SK-N-SH (cell line): ENCODE measurements around the gene SMARCA1. TPM values are rescaled to one million over a fixed set of nuclear protein-coding genes. Genes with fewer than 3 reads are reported as not detected.

Source experiments
- CTCF ChIA-PET: fragments of 300-600, 350-600 bp; formaldehyde crosslinking; extraction: SDS; loops from one replicate; lab custom pipeline; 2021; lab: Yijun Ruan, JAX
- POLR2A ChIA-PET: fragments of 350-600 bp; sonication (Branson Sonifier 250); formaldehyde crosslinking; extraction: SDS; loops from one replicate; lab custom pipeline; 2020; ENCODE audit warnings: antibody characterized with exemption, inconsistent platforms; lab: Yijun Ruan, JAX
- DNase-seq: peaks from one replicate; pipeline ENCODE4 v3.0.0; 2012
- H2AFZ ChIP-seq: fragments of 200-600 bp; sonication (generic); 2 replicates; pipeline ENCODE4 v1.8.1; 2016; ENCODE audit warnings: antibody characterized with exemption, mild to moderate bottlenecking, low read depth
- H3F3A ChIP-seq: fragments of 200-600 bp; sonication (generic); replicated peaks from 2 replicates; pipeline ENCODE3; 2016; ENCODE audit warnings: antibody characterized with exemption, mild to moderate bottlenecking; ENCODE audit not compliant: insufficient read depth
- H3K27ac ChIP-seq, 2 experiments: fragments of 200-500 bp in 1 of 2; fragments of 200-600 bp in 1 of 2; sonication (Bioruptor generic) in 1 of 2; sonication (generic), shearing (Covaris generic) in 1 of 2; 2 replicates each; pipeline versions ENCODE4 v1.5.1 to v1.6.1; 2014 to 2016; ENCODE audit warnings: low read depth in 2 of 2, inconsistent platforms in 1 of 2, low read length in 1 of 2, mild to moderate bottlenecking in 1 of 2, mixed read lengths in 1 of 2
- H3K27me3 ChIP-seq: fragments of 200-600 bp; sonication (generic), shearing (Covaris generic); 2 replicates; pipeline ENCODE4 v1.6.1; 2016; ENCODE audit warnings: mixed run types; ENCODE audit not compliant: insufficient read depth
- H3K36me3 ChIP-seq, 2 experiments: fragments of 200-500 bp in 1 of 2; fragments of 200-600 bp in 1 of 2; sonication (Bioruptor generic) in 1 of 2; sonication (generic) in 1 of 2; replicated peaks in 1 of 2; 2 replicates each; pipeline versions ENCODE3 to v1.5.1; 2014 to 2016; ENCODE audit warnings: low read length in 1 of 2, mild to moderate bottlenecking in 1 of 2; ENCODE audit not compliant: insufficient read depth in 2 of 2, control insufficient read depth in 1 of 2
- H3K4me1 ChIP-seq, 2 experiments: fragments of 200-500 bp in 1 of 2; fragments of 200-600 bp in 1 of 2; sonication (Bioruptor generic) in 1 of 2; sonication (generic), shearing (Covaris generic) in 1 of 2; 2 replicates each; pipeline versions ENCODE4 v1.5.1 to v1.6.1; 2014 to 2016; ENCODE audit warnings: low read depth in 1 of 2, low read length in 1 of 2, mixed run types in 1 of 2; ENCODE audit not compliant: insufficient read depth in 2 of 2, control insufficient read depth in 1 of 2
- H3K4me2 ChIP-seq: fragments of 200-600 bp; sonication (generic), shearing (Covaris generic); 2 replicates; pipeline ENCODE4 v1.6.1; 2017; ENCODE audit warnings: mixed run types
- H3K4me3 ChIP-seq, 2 experiments: fragments of 200-500 bp in 1 of 2; fragments of 200-600 bp in 1 of 2; sonication (Bioruptor generic) in 1 of 2; sonication (generic), shearing (Covaris generic) in 1 of 2; 2 replicates each; pipeline versions ENCODE4 v1.5.1 to v1.8.1; 2014 to 2016; ENCODE audit warnings: low read depth in 2 of 2, inconsistent platforms in 1 of 2, low read length in 1 of 2, mild to moderate bottlenecking in 1 of 2, mixed read lengths in 1 of 2, moderate library complexity in 1 of 2
- H3K79me2 ChIP-seq: fragments of 200-600 bp; sonication (generic); 2 replicates; pipeline ENCODE4 v1.8.1; 2017; ENCODE audit warnings: mild to moderate bottlenecking; ENCODE audit not compliant: insufficient read depth
- H3K9ac ChIP-seq: fragments of 200-600 bp; sonication (generic); 2 replicates; pipeline ENCODE4 v1.6.1; 2017; ENCODE audit warnings: mixed run types
- H3K9me2 ChIP-seq: fragments of 200-600 bp; sonication (generic); 2 replicates; pipeline ENCODE4 v1.6.1; 2017; ENCODE audit warnings: mixed run types
- H3K9me3 ChIP-seq: fragments of 200-600 bp; sonication (generic); 2 replicates; pipeline ENCODE4 v1.6.1; 2017; ENCODE audit warnings: mixed run types, mild to moderate bottlenecking, moderate library complexity
- H4K20me1 ChIP-seq: fragments of 200-600 bp; sonication (generic); 2 replicates; pipeline ENCODE4 v1.6.1; 2017; ENCODE audit warnings: mild to moderate bottlenecking, mixed run types; ENCODE audit not compliant: insufficient read depth
- EZH2phosphoT487 ChIP-seq: fragments of 200-600 bp; sonication (generic); IDR thresholded peaks from 2 replicates; pipeline ENCODE4 v1.6.1; 2017; ENCODE audit warnings: low read depth, mixed run types, mild to moderate bottlenecking, antibody characterized with exemption, moderate library complexity, borderline replicate concordance
- FOSL2 ChIP-seq: IDR thresholded peaks from 2 replicates; pipeline ENCODE4 v1.4.0; 2012; ENCODE audit warnings: low read depth, mild to moderate bottlenecking, moderate library complexity, borderline replicate concordance
- GABPA ChIP-seq: IDR thresholded peaks from 2 replicates; pipeline ENCODE4 v1.4.0; 2012; ENCODE audit warnings: low read depth, mild to moderate bottlenecking
- GATA2 ChIP-seq: sonication (generic); formaldehyde crosslinking; IDR thresholded peaks from 2 replicates; pipeline ENCODE4 v1.5.0; 2020; ENCODE audit warnings: mild to moderate bottlenecking, missing genetic modification reagents
- JUND ChIP-seq: IDR thresholded peaks from 2 replicates; pipeline ENCODE4 v1.4.0; 2012
- MEF2A ChIP-seq: IDR thresholded peaks from 2 replicates; pipeline ENCODE4 v1.4.0; 2012; ENCODE audit warnings: low read depth, borderline replicate concordance
- MXI1 ChIP-seq: IDR thresholded peaks from 2 replicates; pipeline ENCODE4 v1.6.1; 2012; ENCODE audit warnings: mild to moderate bottlenecking, low read depth, low read length, improper control_type of control experiment
- NRF1 ChIP-seq: IDR thresholded peaks from 2 replicates; pipeline ENCODE4 v1.6.1; 2012; ENCODE audit warnings: low read depth, mild to moderate bottlenecking, low read length
- RAD21 ChIP-seq: IDR thresholded peaks from 2 replicates; pipeline ENCODE4 v1.6.1; 2012; ENCODE audit warnings: mild to moderate bottlenecking, low read length
- RFX5 ChIP-seq: IDR thresholded peaks from 2 replicates; pipeline ENCODE4 v1.6.1; 2012; ENCODE audit warnings: mild to moderate bottlenecking, improper control_type of control experiment, low read length
- SIN3A ChIP-seq: IDR thresholded peaks from 2 replicates; pipeline ENCODE4 v1.6.1; 2012; ENCODE audit warnings: low read depth, mild to moderate bottlenecking, low read length, moderate library complexity, borderline replicate concordance
- SMC3 ChIP-seq: IDR thresholded peaks from 2 replicates; pipeline ENCODE4 v1.6.1; 2012; ENCODE audit warnings: low read depth, low read length, improper control_type of control experiment
- TCF12 ChIP-seq: IDR thresholded peaks from 2 replicates; pipeline ENCODE4 v1.4.0; 2012
- YY1 ChIP-seq: IDR thresholded peaks from 2 replicates; pipeline ENCODE4 v1.4.0; 2012; ENCODE audit warnings: low read depth, mild to moderate bottlenecking
- WGBS: methylation state at CpG from one replicate; pipeline ENCODE4 v1.1.6; 2017; ENCODE audit warnings: low lambda C conversion rate; 5-methylcytosine and 5-hydroxymethylcytosine counted together
- polyA plus RNA-seq, 3 experiments: library from polyadenylated mRNA; depleted of rRNA; stranded (reverse); fragments of >200 nt; gene quantifications; 2 replicates each; pipeline ENCODE4 v1.2.3, GENCODE V29; 2012
- TF ChIP-seq, protein P1 (sequence below): IDR thresholded peaks from 2 replicates; pipeline ENCODE4; 2012
- TF ChIP-seq, protein P2 (sequence below): fragments of 150-350 bp; IDR thresholded peaks from 2 replicates; pipeline ENCODE4 v1.6.1; 2017; ENCODE audit warnings: antibody characterized with exemption, low read length, low read depth, borderline replicate concordance
- TF ChIP-seq, protein P3 (sequence below): IDR thresholded peaks from 2 replicates; pipeline ENCODE4 v1.4.0; 2012; ENCODE audit warnings: low read depth
- TF ChIP-seq, protein P4 (sequence below): fragments of 200-600 bp; sonication (generic); IDR thresholded peaks from 2 replicates; pipeline ENCODE4 v1.6.1; 2017; ENCODE audit warnings: antibody characterized with exemption, mild to moderate bottlenecking, moderate library complexity
- TF ChIP-seq, protein P5 (sequence below): IDR thresholded peaks from 2 replicates; pipeline ENCODE4 v1.4.0; 2012; ENCODE audit warnings: low read depth, borderline replicate concordance
- TF ChIP-seq, protein P6 (sequence below): IDR thresholded peaks from 2 replicates; pipeline ENCODE4 v1.4.0; 2012; ENCODE audit warnings: low read depth, borderline replicate concordance

SMARCA1 gene
- polyA plus RNA-seq, 1 of the 3 experiments (the other 2 are of a cell fraction): 17.1 TPM

DNA sequence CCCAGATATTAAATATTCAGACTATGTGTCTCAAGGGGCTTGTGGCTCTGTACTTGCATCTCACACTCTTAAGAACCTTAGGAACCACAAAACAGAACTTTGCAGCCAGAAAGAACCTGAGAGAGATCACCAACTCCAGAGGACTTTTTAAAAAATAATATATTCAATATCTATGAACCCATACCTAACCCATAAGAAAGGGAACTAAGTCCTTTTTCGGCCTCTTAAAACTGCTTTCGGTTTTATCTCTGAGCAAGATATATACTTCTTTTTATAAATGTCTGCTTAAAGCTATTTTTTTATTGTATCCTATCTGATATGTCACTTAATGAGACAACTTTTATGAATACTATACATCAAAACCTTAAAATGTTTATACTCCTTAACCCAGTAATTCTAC lies 10.9 kb downstream of the SMARCA1 start (continued):
- no peak for TF ChIP-seq MXI1
- no peak for TF ChIP-seq RAD21
- TF ChIP-seq, protein P1, sequence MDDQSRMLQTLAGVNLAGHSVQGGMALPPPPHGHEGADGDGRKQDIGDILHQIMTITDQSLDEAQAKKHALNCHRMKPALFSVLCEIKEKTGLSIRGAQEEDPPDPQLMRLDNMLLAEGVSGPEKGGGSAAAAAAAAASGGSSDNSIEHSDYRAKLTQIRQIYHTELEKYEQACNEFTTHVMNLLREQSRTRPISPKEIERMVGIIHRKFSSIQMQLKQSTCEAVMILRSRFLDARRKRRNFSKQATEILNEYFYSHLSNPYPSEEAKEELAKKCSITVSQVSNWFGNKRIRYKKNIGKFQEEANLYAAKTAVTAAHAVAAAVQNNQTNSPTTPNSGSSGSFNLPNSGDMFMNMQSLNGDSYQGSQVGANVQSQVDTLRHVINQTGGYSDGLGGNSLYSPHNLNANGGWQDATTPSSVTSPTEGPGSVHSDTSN: no peak
- TF ChIP-seq SIN3A: no peak
- no peak for TF ChIP-seq FOSL2
- TF ChIP-seq, protein P2, sequence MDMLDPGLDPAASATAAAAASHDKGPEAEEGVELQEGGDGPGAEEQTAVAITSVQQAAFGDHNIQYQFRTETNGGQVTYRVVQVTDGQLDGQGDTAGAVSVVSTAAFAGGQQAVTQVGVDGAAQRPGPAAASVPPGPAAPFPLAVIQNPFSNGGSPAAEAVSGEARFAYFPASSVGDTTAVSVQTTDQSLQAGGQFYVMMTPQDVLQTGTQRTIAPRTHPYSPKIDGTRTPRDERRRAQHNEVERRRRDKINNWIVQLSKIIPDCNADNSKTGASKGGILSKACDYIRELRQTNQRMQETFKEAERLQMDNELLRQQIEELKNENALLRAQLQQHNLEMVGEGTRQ: no peak
- no peak for TF ChIP-seq NRF1
- TF ChIP-seq, protein P3, sequence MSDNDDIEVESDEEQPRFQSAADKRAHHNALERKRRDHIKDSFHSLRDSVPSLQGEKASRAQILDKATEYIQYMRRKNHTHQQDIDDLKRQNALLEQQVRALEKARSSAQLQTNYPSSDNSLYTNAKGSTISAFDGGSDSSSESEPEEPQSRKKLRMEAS: no peak
- TF ChIP-seq RFX5: no peak
- no peak for TF ChIP-seq JUND
- TF ChIP-seq, protein P4, sequence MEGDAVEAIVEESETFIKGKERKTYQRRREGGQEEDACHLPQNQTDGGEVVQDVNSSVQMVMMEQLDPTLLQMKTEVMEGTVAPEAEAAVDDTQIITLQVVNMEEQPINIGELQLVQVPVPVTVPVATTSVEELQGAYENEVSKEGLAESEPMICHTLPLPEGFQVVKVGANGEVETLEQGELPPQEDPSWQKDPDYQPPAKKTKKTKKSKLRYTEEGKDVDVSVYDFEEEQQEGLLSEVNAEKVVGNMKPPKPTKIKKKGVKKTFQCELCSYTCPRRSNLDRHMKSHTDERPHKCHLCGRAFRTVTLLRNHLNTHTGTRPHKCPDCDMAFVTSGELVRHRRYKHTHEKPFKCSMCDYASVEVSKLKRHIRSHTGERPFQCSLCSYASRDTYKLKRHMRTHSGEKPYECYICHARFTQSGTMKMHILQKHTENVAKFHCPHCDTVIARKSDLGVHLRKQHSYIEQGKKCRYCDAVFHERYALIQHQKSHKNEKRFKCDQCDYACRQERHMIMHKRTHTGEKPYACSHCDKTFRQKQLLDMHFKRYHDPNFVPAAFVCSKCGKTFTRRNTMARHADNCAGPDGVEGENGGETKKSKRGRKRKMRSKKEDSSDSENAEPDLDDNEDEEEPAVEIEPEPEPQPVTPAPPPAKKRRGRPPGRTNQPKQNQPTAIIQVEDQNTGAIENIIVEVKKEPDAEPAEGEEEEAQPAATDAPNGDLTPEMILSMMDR: no peak
- TF ChIP-seq, all 33 proteins: peak for 0

DNA sequence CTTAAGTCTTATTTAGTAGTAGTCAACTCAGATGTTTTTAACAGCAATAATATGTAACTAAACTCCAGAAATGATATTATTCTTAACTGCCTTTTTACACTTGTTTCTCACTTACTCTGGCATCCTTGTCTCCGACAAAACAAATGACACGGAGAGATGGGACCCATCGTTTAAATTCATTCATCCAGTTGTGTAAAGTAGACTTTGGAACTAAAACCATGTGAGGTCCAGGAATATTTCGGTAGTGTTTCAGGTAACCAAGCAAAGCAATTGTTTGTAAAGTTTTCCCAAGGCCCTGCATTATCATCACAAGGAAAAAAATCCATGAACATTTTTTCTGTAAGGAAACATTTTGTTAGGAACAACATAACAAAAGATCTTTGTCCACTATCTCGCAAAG lies 11.6 kb downstream of the SMARCA1 start:
- Histone ChIP-seq H3K27ac (no peak overlapping the region), H3K4me3 (no peak overlapping the region), H3K4me2 (no peak overlapping the region), H4K20me1 (peaks cover 10% of the 10 kb centered on the region; the same call in 1 of the 2 replicates), H3K4me1 (no peaks in the 10 kb centered on the region), H3K36me3 (peaks cover 35 to 42% of the 10 kb centered on the region in 2 experiments), H3K79me2 (peaks cover 24% of the 10 kb centered on the region), H3K27me3 (peaks cover 9% of the 10 kb centered on the region), H3K9me3 (no peaks in the 10 kb centered on the region), H3K9me2 (no peaks in the 10 kb centered on the region), H2AFZ (no peak overlapping the region), H3K9ac (no peak overlapping the region)
- POLR2A ChIA-PET: no interaction called here
- no peak for DNase-seq
- 49% methylated on average over 5 of the region's 5 CpGs for WGBS
- CTCF ChIA-PET: no interaction called here
- no peak for TF ChIP-seq GABPA
- TF ChIP-seq MXI1: no peak
- TF ChIP-seq MEF2A: no peak
- TF ChIP-seq, protein P5, sequence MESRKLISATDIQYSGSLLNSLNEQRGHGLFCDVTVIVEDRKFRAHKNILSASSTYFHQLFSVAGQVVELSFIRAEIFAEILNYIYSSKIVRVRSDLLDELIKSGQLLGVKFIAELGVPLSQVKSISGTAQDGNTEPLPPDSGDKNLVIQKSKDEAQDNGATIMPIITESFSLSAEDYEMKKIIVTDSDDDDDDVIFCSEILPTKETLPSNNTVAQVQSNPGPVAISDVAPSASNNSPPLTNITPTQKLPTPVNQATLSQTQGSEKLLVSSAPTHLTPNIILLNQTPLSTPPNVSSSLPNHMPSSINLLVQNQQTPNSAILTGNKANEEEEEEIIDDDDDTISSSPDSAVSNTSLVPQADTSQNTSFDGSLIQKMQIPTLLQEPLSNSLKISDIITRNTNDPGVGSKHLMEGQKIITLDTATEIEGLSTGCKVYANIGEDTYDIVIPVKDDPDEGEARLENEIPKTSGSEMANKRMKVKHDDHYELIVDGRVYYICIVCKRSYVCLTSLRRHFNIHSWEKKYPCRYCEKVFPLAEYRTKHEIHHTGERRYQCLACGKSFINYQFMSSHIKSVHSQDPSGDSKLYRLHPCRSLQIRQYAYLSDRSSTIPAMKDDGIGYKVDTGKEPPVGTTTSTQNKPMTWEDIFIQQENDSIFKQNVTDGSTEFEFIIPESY: no peak
- TF ChIP-seq EZH2phosphoT487: no peak
- TF ChIP-seq SMC3: no peak
- TF ChIP-seq, protein P2: no peak
- TF ChIP-seq GATA2: no peak
- TF ChIP-seq, protein P4: no peak
- TF ChIP-seq TCF12: no peak
- TF ChIP-seq, protein P6, sequence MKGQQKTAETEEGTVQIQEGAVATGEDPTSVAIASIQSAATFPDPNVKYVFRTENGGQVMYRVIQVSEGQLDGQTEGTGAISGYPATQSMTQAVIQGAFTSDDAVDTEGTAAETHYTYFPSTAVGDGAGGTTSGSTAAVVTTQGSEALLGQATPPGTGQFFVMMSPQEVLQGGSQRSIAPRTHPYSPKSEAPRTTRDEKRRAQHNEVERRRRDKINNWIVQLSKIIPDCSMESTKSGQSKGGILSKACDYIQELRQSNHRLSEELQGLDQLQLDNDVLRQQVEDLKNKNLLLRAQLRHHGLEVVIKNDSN: no peak
- TF ChIP-seq YY1: no peak
- TF ChIP-seq, all 33 proteins: peak for 0
- peaks cover 8% of the 10 kb centered on the region for H3F3A ChIP-seq
